Liver (tissue), 3 donors: ENCODE results near the gene TBC1D4.

ENCODE experiments used
- CTCF ChIP-seq: fragments of 150-350 bp; IDR thresholded peaks from 2 replicates; pipeline ENCODE4 v1.5.1; 2017; ENCODE audit warnings: improper control_type of control experiment, low read depth, low read length; ENCODE audit not compliant: missing input control
- FOXA1 ChIP-seq: IDR thresholded peaks from 2 replicates; pipeline ENCODE4 v1.6.1; 2016; ENCODE audit warnings: antibody characterized with exemption
- GABPA ChIP-seq, 2 donors: IDR thresholded peaks in 1 of 2; conservative IDR thresholded peaks in 1 of 2; 2 replicates each; pipeline ENCODE4 v1.6.1; 2016; ENCODE audit warnings: antibody characterized with exemption in 2 of 2, mild to moderate bottlenecking in 1 of 2, moderate library complexity in 1 of 2
- RAD21 ChIP-seq, 2 donors: IDR thresholded peaks; 2 replicates each; pipeline ENCODE4 v1.6.1; 2016; ENCODE audit warnings: antibody characterized with exemption in 2 of 2, mild to moderate bottlenecking in 2 of 2
- SP1 ChIP-seq: IDR thresholded peaks from 2 replicates; pipeline ENCODE4 v1.6.1; 2018; ENCODE audit warnings: antibody characterized with exemption, mild to moderate bottlenecking
- TAF1 ChIP-seq: conservative IDR thresholded peaks from 2 replicates; pipeline ENCODE4 v1.6.1; 2016; ENCODE audit warnings: antibody characterized with exemption, mild to moderate bottlenecking
- YY1 ChIP-seq: IDR thresholded peaks from 2 replicates; pipeline ENCODE4 v1.6.1; 2016; ENCODE audit warnings: antibody characterized with exemption, mild to moderate bottlenecking
- TF ChIP-seq, protein P1 (sequence below): IDR thresholded peaks from 2 replicates; pipeline ENCODE4 v1.6.1; 2016; ENCODE audit warnings: antibody characterized with exemption
- donor health status: healthy.
- donor health status: healthy.

DNA sequence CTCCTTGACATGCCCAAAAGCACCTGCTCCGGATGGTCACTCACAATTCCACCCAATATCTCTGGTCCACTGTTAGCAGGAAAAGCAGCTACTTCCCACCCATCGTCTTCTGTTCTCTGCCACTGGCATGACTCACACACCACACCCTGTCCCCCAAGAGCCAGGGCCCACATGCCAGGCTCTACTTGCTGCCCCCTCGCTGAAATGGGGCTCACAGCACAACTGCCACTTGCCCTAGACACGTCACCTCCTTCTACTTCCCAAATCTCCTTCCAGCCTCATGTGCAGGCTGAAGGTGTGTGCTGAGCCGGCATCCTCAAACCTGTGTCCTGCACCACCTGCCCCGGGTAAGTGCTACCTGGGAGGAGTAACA, 65.0 kb downstream of the TBC1D4 start:
- TF ChIP-seq, protein P1, sequence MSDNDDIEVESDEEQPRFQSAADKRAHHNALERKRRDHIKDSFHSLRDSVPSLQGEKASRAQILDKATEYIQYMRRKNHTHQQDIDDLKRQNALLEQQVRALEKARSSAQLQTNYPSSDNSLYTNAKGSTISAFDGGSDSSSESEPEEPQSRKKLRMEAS: no peak
- no peak for TF ChIP-seq GABPA (IDR thresholded peaks at IDR 0.05 in 1 of 2, conservative IDR thresholded peaks at IDR 0.05 in 1 of 2)
- TF ChIP-seq CTCF: no peak
- no peak for TF ChIP-seq RAD21 (IDR thresholded peaks at IDR 0.05)
- no peak for TF ChIP-seq YY1
- no peak for TF ChIP-seq FOXA1
- no peak for TF ChIP-seq SP1
- no peak for TF ChIP-seq TAF1
